NCI-H128 (cell line): ENCODE data around the gene ADAD2.

Source experiments
- DNase-seq: peaks from one replicate; lab custom pipeline; 2025; ENCODE audit not compliant: unreplicated experiment; lab: John Stamatoyannopoulos, UW

ADAD2 gene

GRCh38 chr16:84244728-84245127 is 53.8 kb downstream of the ADAD2 start:
- no peak for DNase-seq

- no peak for DNase-seq
These were observed 55.2 kb downstream of the ADAD2 start for GRCh38 chr16:84245956-84246678.

- no peak for DNase-seq
These were observed 55.7 kb downstream of the ADAD2 start for GRCh38 chr16:84246679-84247077.
